ENCODE results near the gene TLCD1. TPM values are rescaled to one million over a fixed set of nuclear protein-coding genes. Genes with fewer than 3 reads are reported as not detected.

The TLCD1 gene
- polyA plus RNA-seq, 1 of the 3 experiments (the other 2 are of a cell fraction), result 18.3 TPM

DNA sequence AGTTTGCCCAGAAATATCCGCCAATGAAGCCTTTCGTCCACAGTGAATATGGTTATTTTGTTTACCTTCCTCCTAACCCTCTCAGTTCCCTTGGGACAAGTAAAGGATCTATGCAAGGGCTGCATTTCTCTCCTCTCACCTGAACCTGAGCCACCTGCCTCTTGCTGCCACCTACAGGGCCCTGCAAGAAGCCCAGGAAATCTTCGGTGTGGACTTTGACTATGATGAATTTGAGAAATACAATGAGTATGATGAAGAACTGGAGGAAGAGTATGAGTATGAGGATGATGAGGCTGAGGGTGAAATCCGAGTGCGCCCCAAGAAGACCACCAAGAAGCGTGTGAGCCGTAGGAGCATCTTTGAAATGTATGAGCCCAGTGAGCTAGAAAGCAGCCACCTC lies 50.1 kb downstream of the TLCD1 start:
- H3K4me3 ChIP-seq (ENCODE audit: low read depth in 2 of 2, low read length in 1 of 2), result no peak overlapping the region
- ChIA-PET CTCF (interaction anchor here (1.1 to 1.9 kb wide), 4 partner anchors 14 to 49 kb away, joined by 3 to 7 read pairs (median 4); partner anchors contain the start of genes BLTP2 and SUPT6H), POLR2A (no interaction called here)
- H3K27ac ChIP-seq (ENCODE audit: low read depth in 2 of 2, low read length in 1 of 2), result no peak overlapping the region
- no peak for TF ChIP-seq EP300 (IDR thresholded peaks at IDR 0.05; ENCODE audit: borderline replicate concordance in 1 of 2, low read depth in 1 of 2, low read length in 1 of 2)
- TF ChIP-seq CHD2 (IDR thresholded peaks at IDR 0.05; ENCODE audit: low read length, partially characterized antibody), result no peak
- no peak for TF ChIP-seq EZH2phosphoT487 (IDR thresholded peaks at IDR 0.05; ENCODE audit: borderline replicate concordance, low read depth)
- peak; percentile 13; the same call in 1 of the 2 replicates for TF ChIP-seq RAD21 (IDR thresholded peaks at IDR 0.05; ENCODE audit: low read length)
- no peaks in the 10 kb centered on the region for H3K9me3 ChIP-seq
- H3F3A ChIP-seq (replicated peaks; ENCODE audit: insufficient read depth), result no peaks in the 10 kb centered on the region
- no peaks in the 10 kb centered on the region for H3K4me1 ChIP-seq (ENCODE audit: control insufficient read depth in 1 of 2, insufficient read depth in 2 of 2, low read depth in 1 of 2, low read length in 1 of 2)
- no peaks in the 10 kb centered on the region for H3K9me2 ChIP-seq
- H3K9ac ChIP-seq, result no peak overlapping the region
- no peaks in the 10 kb centered on the region for H4K20me1 ChIP-seq (ENCODE audit: insufficient read depth)
- no peak overlapping the region for H2AFZ ChIP-seq (ENCODE audit: low read depth)
- H3K36me3 ChIP-seq (replicated peaks in 1 of 2; ENCODE audit: control insufficient read depth in 1 of 2, insufficient read depth in 2 of 2, low read length in 1 of 2), result peaks cover 72 to 86% of the 10 kb centered on the region in 2 experiments
- H3K27me3 ChIP-seq (ENCODE audit: insufficient read depth), result no peaks in the 10 kb centered on the region
- no peak for DNase-seq
- 89% methylated on average over 7 of the region's 7 CpGs for WGBS (ENCODE audit: low lambda C conversion rate)
- no peak overlapping the region for H3K4me2 ChIP-seq
- peaks cover 2% of the 10 kb centered on the region; the same call in 1 of the 2 replicates for H3K79me2 ChIP-seq (ENCODE audit: insufficient read depth)

DNA sequence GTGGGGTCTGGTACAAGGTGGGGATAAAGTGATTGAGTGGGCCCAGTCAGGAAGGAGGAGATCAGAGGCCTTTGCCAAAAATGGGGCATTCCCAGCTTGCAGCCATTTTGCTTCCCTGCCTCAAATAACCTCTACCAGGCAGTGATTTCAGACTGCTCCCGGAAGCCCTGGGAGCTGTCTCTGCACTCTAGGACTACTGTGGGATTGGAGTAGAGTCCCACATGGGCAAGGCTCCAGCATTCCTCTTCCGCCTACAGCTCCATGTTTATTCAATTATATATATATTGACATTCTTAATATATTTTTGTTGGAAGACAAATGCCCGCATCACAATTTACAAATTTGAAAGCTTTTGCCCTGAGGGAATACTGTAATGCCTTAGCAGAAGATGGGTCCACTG lies 50.5 kb downstream of the TLCD1 start:
- POLR2A ChIA-PET, result no interaction called here
- H3K9ac ChIP-seq, result no peak overlapping the region
- H3K36me3 ChIP-seq (replicated peaks in 1 of 2; ENCODE audit: control insufficient read depth in 1 of 2, insufficient read depth in 2 of 2, low read length in 1 of 2), result peaks cover 72 to 88% of the 10 kb centered on the region in 2 experiments
- H3K4me1 ChIP-seq (ENCODE audit: control insufficient read depth in 1 of 2, insufficient read depth in 2 of 2, low read depth in 1 of 2, low read length in 1 of 2), result no peaks in the 10 kb centered on the region
- H3K79me2 ChIP-seq (ENCODE audit: insufficient read depth), result peaks cover 7% of the 10 kb centered on the region
- peaks cover under 1% of the 10 kb centered on the region for H4K20me1 ChIP-seq (ENCODE audit: insufficient read depth)
- H2AFZ ChIP-seq (ENCODE audit: low read depth), result no peak overlapping the region
- CTCF ChIA-PET, result interaction anchor here (1.0 to 1.9 kb wide), 5 partner anchors 13 to 50 kb away, joined by 3 to 7 read pairs (median 3); partner anchors contain the start of genes BLTP2 and SUPT6H
- H3K9me3 ChIP-seq, result no peaks in the 10 kb centered on the region
- H3K9me2 ChIP-seq, result no peaks in the 10 kb centered on the region
- no peak overlapping the region for H3K27ac ChIP-seq (ENCODE audit: low read depth in 2 of 2, low read length in 1 of 2)
- no peak overlapping the region for H3K4me3 ChIP-seq (ENCODE audit: low read depth in 2 of 2, low read length in 1 of 2)
- WGBS (ENCODE audit: low lambda C conversion rate), result 92% methylated on average over 3 of the region's 3 CpGs
- no peaks in the 10 kb centered on the region for H3F3A ChIP-seq (replicated peaks; ENCODE audit: insufficient read depth)
- H3K4me2 ChIP-seq, result no peak overlapping the region
- no peak for DNase-seq
- TF ChIP-seq FOSL2 (IDR thresholded peaks at IDR 0.05; ENCODE audit: borderline replicate concordance, low read depth) (no peak), RAD21 (IDR thresholded peaks at IDR 0.05; ENCODE audit: low read length) (no peak), USF2 (IDR thresholded peaks at IDR 0.05; ENCODE audit: borderline replicate concordance, low read depth, low read length) (no peak), USF1 (IDR thresholded peaks at IDR 0.05; ENCODE audit: borderline replicate concordance, low read depth) (no peak), SIN3A (IDR thresholded peaks at IDR 0.05; ENCODE audit: borderline replicate concordance, low read depth, low read length) (no peak), RFX5 (IDR thresholded peaks at IDR 0.05; ENCODE audit: low read length) (no peak)
- no peaks in the 10 kb centered on the region for H3K27me3 ChIP-seq (ENCODE audit: insufficient read depth)

Small RNA genes lying within 50 kb of the gene (small RNA-seq; reads per million reads assigned to genes)
- gene SNORD42A (0 reads per million in 7 experiments), gene SNORD42B (0 to 3.3 (median 1.1) reads per million in 7 experiments), gene SNORD4A (0 reads per million in 7 experiments), gene SNORD4B (0 reads per million in 7 experiments)

Other genes starting within 250 kb of the TLCD1 start
- not detected in 2 replicates for gene FOXN1, start 219.9 kb downstream of the TLCD1 start, polyA plus RNA-seq (2012; rRNA removed)
- gene UNC119, start 173.6 kb downstream of the TLCD1 start, polyA plus RNA-seq (2012; rRNA removed), result 89.9 and 106 TPM in 2 replicates
- gene PIGS, start 154.7 kb downstream of the TLCD1 start, polyA plus RNA-seq (2012; rRNA removed), result 54.9 and 78.5 TPM in 2 replicates
- 10.1 and 10.3 TPM in 2 replicates for gene ALDOC, start 149.3 kb downstream of the TLCD1 start, polyA plus RNA-seq (2012; rRNA removed)
- gene SPAG5, start 127.2 kb downstream of the TLCD1 start, polyA plus RNA-seq (2012; rRNA removed), result 36.5 and 42.3 TPM in 2 replicates
- gene RSKR, start 112.0 kb downstream of the TLCD1 start, polyA plus RNA-seq (2012; rRNA removed), result 7.9 and 13.1 TPM in 2 replicates
- 46.4 and 77.8 TPM in 2 replicates for gene BLTP2, start 81.1 kb downstream of the TLCD1 start, polyA plus RNA-seq (2012; rRNA removed)
- gene SDF2, start 64.3 kb downstream of the TLCD1 start, polyA plus RNA-seq (2012; rRNA removed), result 108 and 114 TPM in 2 replicates
- 26.7 and 26.9 TPM in 2 replicates for gene SUPT6H, start 64.0 kb downstream of the TLCD1 start, polyA plus RNA-seq (2012; rRNA removed)
- 6.4 and 7.1 TPM in 2 replicates for gene PROCA1, start 14.3 kb downstream of the TLCD1 start, polyA plus RNA-seq (2012; rRNA removed)
- gene RAB34, start 8.4 kb downstream of the TLCD1 start, polyA plus RNA-seq (2012; rRNA removed), result 0.06 and 0.18 TPM in 2 replicates
- 1,147 and 1,359 TPM in 2 replicates for gene RPL23A, start 6.2 kb downstream of the TLCD1 start, polyA plus RNA-seq (2012; rRNA removed)
- gene NEK8, start 2.6 kb upstream of the TLCD1 start, polyA plus RNA-seq (2012; rRNA removed), result 6.0 and 11.0 TPM in 2 replicates
- gene TRAF4, start 17.8 kb upstream of the TLCD1 start, polyA plus RNA-seq (2012; rRNA removed), result 95.7 and 104 TPM in 2 replicates
- 5.8 and 9.0 TPM in 2 replicates for gene FAM222B, start 116.6 kb upstream of the TLCD1 start, polyA plus RNA-seq (2012; rRNA removed)
- gene ERAL1, start 128.8 kb upstream of the TLCD1 start, polyA plus RNA-seq (2012; rRNA removed), result 57.3 and 66.1 TPM in 2 replicates
- gene FLOT2, start 171.5 kb upstream of the TLCD1 start, polyA plus RNA-seq (2012; rRNA removed), result 89.8 and 105 TPM in 2 replicates
- 7.4 and 7.6 TPM in 2 replicates for gene DHRS13, start 176.8 kb upstream of the TLCD1 start, polyA plus RNA-seq (2012; rRNA removed)
- gene PHF12, start 225.3 kb upstream of the TLCD1 start, polyA plus RNA-seq (2012; rRNA removed), result 17.8 and 24.0 TPM in 2 replicates

Data from SK-N-SH (cell line).